ENCODE results near the gene NDUFA3. TPM values are rescaled to one million over a fixed set of nuclear protein-coding genes. Genes with fewer than 3 reads are reported as not detected.

Gene NDUFA3
- total and polyA plus RNA-seq, 2 experiments from 2014 or later, result 13.9 to 285 TPM

GRCh38 chr19:54069470-54069869 lies 33.2 kb upstream of the NDUFA3 start:
- H4K20me1 ChIP-seq (ENCODE audit: insufficient read depth, poor library complexity, severe bottlenecking), result no peaks in the 10 kb centered on the region
- H3K79me2 ChIP-seq, result no peaks in the 10 kb centered on the region
- no peaks in the 10 kb centered on the region for H3K27me3 ChIP-seq
- no peak for DNase-seq (ENCODE audit: low spot score)
- H3K4me2 ChIP-seq, result no peak overlapping the region
- H3K27ac ChIP-seq, result no peak overlapping the region
- H3K4me1 ChIP-seq (ENCODE audit: insufficient read depth), result no peaks in the 10 kb centered on the region
- H3K9me3 ChIP-seq (ENCODE audit: low read depth), result no peaks in the 10 kb centered on the region
- 82% methylated on average over 5 of the region's 5 CpGs for WGBS (ENCODE audit: low lambda C conversion rate, missing lambda C conversion rate)
- no peaks in the 10 kb centered on the region for H3K36me3 ChIP-seq (replicated peaks; ENCODE audit: insufficient read depth, low read depth)
- no peak overlapping the region for H3K4me3 ChIP-seq
- no peak overlapping the region for H2AFZ ChIP-seq
- no peaks in the 10 kb centered on the region for H3K9me2 ChIP-seq (replicated peaks; ENCODE audit: insufficient read depth)
- TF ChIP-seq CTCF (IDR thresholded peaks at IDR 0.05; ENCODE audit: poor library complexity), result no peak

GRCh38 chr19:54073829-54074228 lies 28.8 kb upstream of the NDUFA3 start:
- Histone ChIP-seq H4K20me1 (ENCODE audit: insufficient read depth, poor library complexity, severe bottlenecking) (no peaks in the 10 kb centered on the region), H3K4me1 (ENCODE audit: insufficient read depth) (no peaks in the 10 kb centered on the region), H3K36me3 (replicated peaks; ENCODE audit: insufficient read depth, low read depth) (no peaks in the 10 kb centered on the region), H2AFZ (no peak overlapping the region), H3K9me2 (replicated peaks; ENCODE audit: insufficient read depth) (no peaks in the 10 kb centered on the region), H3K27me3 (no peaks in the 10 kb centered on the region), H3K79me2 (no peaks in the 10 kb centered on the region), H3K9me3 (ENCODE audit: low read depth) (no peaks in the 10 kb centered on the region), H3K4me3 (no peak overlapping the region), H3K4me2 (no peak overlapping the region), H3K27ac (no peak overlapping the region)
- no peak for DNase-seq (ENCODE audit: low spot score)
- TF ChIP-seq EZH2 (IDR thresholded peaks at IDR 0.05; ENCODE audit: borderline replicate concordance), result no peak
- TF ChIP-seq CTCF (IDR thresholded peaks at IDR 0.05; ENCODE audit: poor library complexity), result no peak
- no peak for TF ChIP-seq EZH2phosphoT487 (IDR thresholded peaks at IDR 0.05; ENCODE audit: low read depth, severe bottlenecking, unreplicated experiment)
- 84% methylated on average over 10 of the region's 10 CpGs for WGBS (ENCODE audit: low lambda C conversion rate, missing lambda C conversion rate)

- no peaks in the 10 kb centered on the region for H3K4me1 ChIP-seq (ENCODE audit: insufficient read depth)
Measured at GRCh38 chr19:54074851-54075250, 27.8 kb upstream of the NDUFA3 start.

More at GRCh38 chr19:54074851-54075250, 27.8 kb upstream of the NDUFA3 start:
- no peak overlapping the region for H2AFZ ChIP-seq
- H3K4me3 ChIP-seq, result no peak overlapping the region
- no peak overlapping the region for H3K27ac ChIP-seq
- no peak overlapping the region for H3K4me2 ChIP-seq
- H3K27me3 ChIP-seq, result no peaks in the 10 kb centered on the region
- no peaks in the 10 kb centered on the region for H4K20me1 ChIP-seq (ENCODE audit: insufficient read depth, poor library complexity, severe bottlenecking)
- no peaks in the 10 kb centered on the region for H3K9me2 ChIP-seq (replicated peaks; ENCODE audit: insufficient read depth)
- no peaks in the 10 kb centered on the region for H3K79me2 ChIP-seq
- TF ChIP-seq CTCF (IDR thresholded peaks at IDR 0.05; ENCODE audit: poor library complexity) (no peak), EZH2 (IDR thresholded peaks at IDR 0.05; ENCODE audit: borderline replicate concordance) (no peak), EZH2phosphoT487 (IDR thresholded peaks at IDR 0.05; ENCODE audit: low read depth, severe bottlenecking, unreplicated experiment) (no peak)
- DNase-seq (ENCODE audit: low spot score), result no peak
- H3K9me3 ChIP-seq (ENCODE audit: low read depth), result no peaks in the 10 kb centered on the region
- WGBS (ENCODE audit: low lambda C conversion rate, missing lambda C conversion rate), result 86% methylated on average over 9 of the region's 9 CpGs
- H3K36me3 ChIP-seq (replicated peaks; ENCODE audit: insufficient read depth, low read depth), result no peaks in the 10 kb centered on the region

Measured in hepatocyte (in vitro differentiated cells).